SK-MEL-5 (cell line): ENCODE data around the gene LIMS3. TPM values are rescaled to one million over a fixed set of nuclear protein-coding genes. Genes with fewer than 3 reads are reported as not detected.
"Not testable (repeated sequence)": the region's sequence is repeated elsewhere in the genome, so short reads cannot be mapped to it uniquely, and the experiment has no call there.

Experiments used
- DNase-seq: peaks from one replicate; pipeline ENCODE4 v3.0.0-alpha.2; 2016; ENCODE audit warnings: low read depth, low spot score
- in situ Hi-C: cut with HindIII; loops from 2 replicates; pipeline ENCODE4 v1.10.0; 2016; ENCODE audit warnings: low sequenced_read_pairs, high pct_unique_total_duplicates, low pct_unique_long_range_greater_than_20kb
- total RNA-seq: library from RNA; depleted of rRNA; stranded (reverse); fragments of >200 nt; shearing (Covaris generic); gene quantifications from 2 replicates; pipeline ENCODE4 v1.2.3, GENCODE V29; 2014; rRNA removed

LIMS3 gene
- total RNA-seq, 1 experiment from 2014 or later, result not detected

DNA sequence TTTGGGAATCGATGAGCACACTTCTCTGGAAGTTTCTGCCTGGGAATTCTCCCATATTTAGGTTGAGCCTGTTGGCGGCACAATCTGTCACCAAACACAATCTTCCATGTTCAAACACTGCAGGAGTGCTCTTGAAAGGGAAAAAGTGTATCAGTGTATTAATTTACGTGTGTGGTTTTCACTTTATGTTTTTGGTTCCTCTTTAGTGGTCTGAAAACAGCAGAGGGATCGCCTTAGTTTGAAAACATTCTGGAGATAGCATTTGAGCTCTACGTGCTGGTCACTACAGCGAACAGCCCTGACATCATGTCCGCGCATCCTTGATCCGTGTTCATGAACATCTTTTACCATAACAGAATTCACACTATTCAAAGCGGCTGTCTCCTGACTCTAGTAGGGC is 73.2 kb downstream of the LIMS3 start:
- DNase-seq, in situ Hi-C loops: not testable (repeated sequence)

Other genes with a start within 250 kb of the LIMS3 start
- 7.9 and 9.5 TPM in 2 replicates for gene RGPD5, start 104.4 kb upstream of the LIMS3 start, total RNA-seq
- not detected in 2 replicates for gene MALL, start 217.1 kb downstream of the LIMS3 start, total RNA-seq